Mesothelial cell of epicardium (in vitro differentiated cells): ENCODE results near the gene FAM20C. TPM values are rescaled to one million over a fixed set of nuclear protein-coding genes. Genes with fewer than 3 reads are reported as not detected.

Source experiments
- DNase-seq, 2 experiments: peaks; one replicate each; pipeline ENCODE4 v3.0.0; 2021; ENCODE audit warnings: low spot score in 2 of 2; ENCODE audit not compliant: unreplicated experiment in 2 of 2
- H3K27ac Mint-ChIP-seq: 2 replicates; pipeline ENCODE4 v1.8.0; 2021; ENCODE audit warnings: mixed read lengths
- H3K27me3 Mint-ChIP-seq: 2 replicates; pipeline ENCODE4 v1.8.0; 2021; ENCODE audit warnings: low read depth, mixed read lengths
- H3K36me3 Mint-ChIP-seq: 2 replicates; pipeline ENCODE4 v1.8.0; 2021; ENCODE audit warnings: mixed read lengths
- H3K4me1 Mint-ChIP-seq: 2 replicates; pipeline ENCODE4 v1.8.0; 2021; ENCODE audit warnings: mixed read lengths
- H3K4me3 Mint-ChIP-seq: 2 replicates; pipeline ENCODE4 v1.8.0; 2021; ENCODE audit warnings: mild to moderate bottlenecking, moderate library complexity, mixed read lengths
- H3K9me3 Mint-ChIP-seq: 2 replicates; pipeline ENCODE4 v1.8.0; 2021; ENCODE audit warnings: mixed read lengths
- CTCF ChIP-seq: fragments of 200-600 bp; sonication (generic); IDR thresholded peaks from one replicate; pipeline ENCODE4 v1.5.0; 2021; ENCODE audit warnings: antibody characterized with exemption; ENCODE audit not compliant: unreplicated experiment
- total RNA-seq: library from RNA; stranded (reverse); gene quantifications from 3 replicates; pipeline ENCODE4 v1.2.1, GENCODE V29; 2021

Gene FAM20C
- total RNA-seq, 1 donor from 2014 or later, result 17.8 TPM

GRCh38 chr7:175955-176354 lies 16.4 kb upstream of the FAM20C start:
- Mint-ChIP-seq H3K27me3 (peaks cover 20% of the 10 kb centered on the region), H3K27ac (no peak overlapping the region), H3K9me3 (no peaks in the 10 kb centered on the region), H3K36me3 (no peaks in the 10 kb centered on the region), H3K4me3 (no peak overlapping the region), H3K4me1 (peaks cover 7% of the 10 kb centered on the region)
- no peak for TF ChIP-seq CTCF
- DNase-seq, result no peak

- Mint-ChIP-seq H3K27ac (no peak overlapping the region), H3K27me3 (peaks cover 22% of the 10 kb centered on the region), H3K9me3 (no peaks in the 10 kb centered on the region), H3K4me3 (no peak overlapping the region), H3K4me1 (peaks cover 7% of the 10 kb centered on the region), H3K36me3 (no peaks in the 10 kb centered on the region)
- no peak for TF ChIP-seq CTCF
- no peak for DNase-seq
These were observed 16.0 kb upstream of the FAM20C start for GRCh38 chr7:176381-176780.

GRCh38 chr7:176786-177459 lies 15.4 kb upstream of the FAM20C start:
- no peak for TF ChIP-seq CTCF

GRCh38 chr7:178444-178843 lies 13.9 kb upstream of the FAM20C start:
- no peak for TF ChIP-seq CTCF
- no peaks in the 10 kb centered on the region for H3K36me3 Mint-ChIP-seq
- no peak for DNase-seq
- peaks cover 22% of the 10 kb centered on the region for H3K27me3 Mint-ChIP-seq
- no peak overlapping the region for H3K4me3 Mint-ChIP-seq
- no peak overlapping the region for H3K27ac Mint-ChIP-seq
- H3K9me3 Mint-ChIP-seq, result no peaks in the 10 kb centered on the region
- peaks cover 4% of the 10 kb centered on the region for H3K4me1 Mint-ChIP-seq

More at GRCh38 chr7:176786-177459, 15.4 kb upstream of the FAM20C start:
- no peaks in the 10 kb centered on the region for H3K36me3 Mint-ChIP-seq
- DNase-seq, result no peak
- H3K27me3 Mint-ChIP-seq, result peaks cover 22% of the 10 kb centered on the region
- H3K9me3 Mint-ChIP-seq, result no peaks in the 10 kb centered on the region
- H3K4me3 Mint-ChIP-seq, result no peak overlapping the region
- peaks cover 7% of the 10 kb centered on the region for H3K4me1 Mint-ChIP-seq
- no peak overlapping the region for H3K27ac Mint-ChIP-seq

- TF ChIP-seq CTCF, result no peak
- Mint-ChIP-seq H3K4me1 (peaks cover 5% of the 10 kb centered on the region), H3K27me3 (peaks cover 22% of the 10 kb centered on the region), H3K9me3 (no peaks in the 10 kb centered on the region), H3K27ac (no peak overlapping the region), H3K36me3 (no peaks in the 10 kb centered on the region), H3K4me3 (no peak overlapping the region)
- no peak for DNase-seq
These were observed 13.1 kb upstream of the FAM20C start for GRCh38 chr7:179209-179681.
